ENCODE measurements around the gene ASRGL1.

The ASRGL1 gene

DNA sequence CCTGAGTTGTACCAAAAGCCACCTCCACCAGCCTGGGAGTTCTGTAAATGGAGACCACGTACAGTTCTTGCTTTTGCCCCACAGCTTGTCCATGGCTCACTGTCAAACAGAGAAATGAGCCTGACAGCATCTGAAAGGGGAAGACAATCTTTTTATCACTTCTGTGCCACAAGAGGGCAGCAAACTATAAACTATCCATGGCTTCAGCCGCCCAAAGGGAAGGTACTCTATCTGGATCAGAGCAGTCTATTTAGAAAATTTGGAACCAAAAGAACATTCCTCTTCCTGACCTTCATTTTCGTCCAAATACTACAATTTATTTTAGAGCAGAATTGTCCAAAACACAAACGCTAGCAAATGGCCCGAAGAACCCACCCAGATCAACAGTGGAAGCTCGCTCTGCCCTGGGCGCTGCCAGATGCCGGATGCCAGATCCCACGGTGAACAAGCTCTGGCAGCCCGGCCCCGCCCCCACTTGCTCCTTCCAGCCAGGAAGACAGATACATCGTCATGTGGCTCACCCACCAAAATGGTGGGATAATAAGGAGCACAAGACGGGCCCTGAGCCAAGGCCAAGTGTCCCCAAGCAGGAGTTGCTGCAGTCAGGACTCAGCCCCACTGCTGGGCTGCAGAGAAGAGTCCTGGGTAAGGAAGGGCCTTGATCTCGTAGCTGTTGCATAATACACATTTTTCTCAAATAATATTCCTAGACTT is 57.7 kb downstream of the ASRGL1 start:
- DNase-seq, result peak; percentile 58

DNA sequence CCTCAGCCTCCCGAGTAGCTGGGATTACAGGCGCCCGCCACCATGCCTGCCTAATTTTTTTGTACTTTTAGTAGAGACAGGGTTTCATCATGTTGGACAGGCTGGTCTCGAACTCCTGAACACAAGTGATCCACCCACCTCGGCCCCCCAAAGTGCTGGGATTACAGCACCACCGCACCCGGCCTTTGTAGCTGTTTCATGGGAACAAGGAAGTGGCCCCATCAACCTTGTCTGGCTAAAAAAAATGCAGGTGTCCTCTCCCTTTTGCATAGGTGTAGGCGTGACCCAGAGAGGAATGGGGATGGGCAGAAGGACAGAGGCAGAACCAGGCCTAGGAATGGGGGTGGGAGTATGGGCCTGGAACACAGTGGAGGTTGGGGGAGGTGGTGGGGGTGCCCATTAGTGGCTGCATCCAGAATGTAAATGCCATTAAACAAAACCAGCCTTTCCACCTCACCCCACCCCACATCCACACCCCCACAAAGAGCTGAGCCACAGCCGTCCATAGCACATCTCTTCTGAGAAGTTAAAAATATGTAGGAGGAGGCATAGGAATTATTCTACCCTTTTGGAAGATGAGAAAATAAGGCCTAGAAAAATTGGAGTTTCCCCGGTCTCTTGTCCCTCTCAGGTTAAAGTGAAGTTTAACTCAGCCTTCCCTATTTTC is 58.8 kb downstream of the ASRGL1 start:
- DNase-seq, result no peak

GRCh38 chr11:62398011-62398994 is 61.1 kb downstream of the ASRGL1 start:
- DNase-seq, result no peak

DNA sequence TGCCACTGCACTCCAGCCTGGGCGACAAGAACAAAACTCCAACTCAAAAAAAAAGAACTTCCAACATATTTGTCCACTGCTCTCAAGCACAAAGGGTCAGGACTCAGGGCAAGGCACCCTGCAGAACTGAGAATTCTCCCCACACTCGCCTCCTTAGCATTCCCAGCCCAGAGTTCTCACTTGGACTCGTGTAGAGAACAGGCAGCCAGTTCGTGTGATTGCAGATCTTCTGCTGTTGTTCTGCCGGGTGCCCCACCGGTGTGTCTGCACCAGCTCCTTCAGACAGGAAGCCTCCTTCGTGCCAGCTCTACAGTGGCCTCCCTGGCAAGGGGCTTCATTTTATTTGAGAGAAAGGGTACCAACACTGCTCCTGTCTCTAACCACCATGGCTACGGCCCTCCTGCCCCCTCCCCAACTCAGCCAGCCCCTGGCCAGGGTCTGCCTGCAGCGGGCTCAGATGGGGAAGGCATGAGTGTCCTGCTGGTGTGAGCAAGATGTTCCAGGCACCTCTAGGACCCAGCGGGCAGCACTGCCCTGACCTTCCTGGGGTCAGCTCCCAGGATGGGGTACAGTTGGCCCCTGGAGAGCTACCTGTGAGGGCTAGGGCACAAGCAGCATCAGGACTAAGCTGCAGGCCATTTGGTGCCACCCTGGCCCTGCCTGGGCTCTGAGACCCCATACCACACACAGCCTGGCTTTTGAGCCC is 62.1 kb downstream of the ASRGL1 start:
- DNase-seq, result no peak

DNA sequence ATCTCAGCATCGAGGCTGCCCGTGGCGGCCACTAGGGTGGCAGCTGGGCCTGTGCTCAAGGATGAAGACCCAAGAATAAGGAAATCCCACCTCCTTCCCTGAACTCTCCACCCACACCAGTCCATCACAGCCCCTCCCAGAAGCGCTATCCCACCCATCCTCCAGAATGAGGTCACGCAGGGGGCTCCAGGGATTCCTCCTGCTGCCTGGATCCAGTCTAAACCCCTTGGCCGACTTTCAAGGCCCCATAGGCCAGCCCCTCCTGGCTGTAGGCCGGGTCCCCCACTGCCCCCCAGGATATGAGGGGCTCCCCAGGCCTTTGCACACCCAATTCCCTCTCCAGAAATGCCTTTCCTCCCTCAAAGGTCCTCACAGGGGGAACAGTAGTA is 62.6 kb downstream of the ASRGL1 start:
- DNase-seq, result no peak

- no peak for DNase-seq
Observed at GRCh38 chr11:62400281-62400680, 63.0 kb downstream of the ASRGL1 start.

GRCh38 chr11:62400760-62401159 is 63.5 kb downstream of the ASRGL1 start:
- peak; percentile 9 for DNase-seq

GRCh38 chr11:62401356-62401755 is 64.1 kb downstream of the ASRGL1 start:
- DNase-seq, result no peak

DNA sequence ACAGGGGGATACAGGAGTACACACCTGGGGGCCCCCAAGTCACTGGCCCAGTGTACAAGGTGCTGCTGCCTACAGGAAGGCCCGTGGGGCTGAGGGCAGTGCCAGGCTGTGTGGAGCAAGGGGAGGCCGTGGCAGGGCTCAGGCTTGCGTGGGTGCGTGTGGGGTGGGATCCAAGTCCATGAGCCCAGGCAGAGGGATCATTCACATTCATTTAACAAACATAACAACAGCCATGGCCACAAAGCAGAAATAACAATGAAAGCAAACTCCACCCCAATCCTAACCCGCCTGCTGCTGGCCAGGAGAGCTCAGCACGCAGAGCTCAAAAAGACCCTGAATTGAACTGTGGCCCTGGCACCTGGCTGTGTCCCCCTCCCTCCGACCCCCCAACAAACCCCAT is 64.6 kb downstream of the ASRGL1 start:
- DNase-seq, result no peak

- no peak for DNase-seq
Observed at GRCh38 chr11:62402226-62402959, 65.1 kb downstream of the ASRGL1 start.

- no peak for DNase-seq
Observed at GRCh38 chr11:62402960-62403730, 65.9 kb downstream of the ASRGL1 start.

DNA sequence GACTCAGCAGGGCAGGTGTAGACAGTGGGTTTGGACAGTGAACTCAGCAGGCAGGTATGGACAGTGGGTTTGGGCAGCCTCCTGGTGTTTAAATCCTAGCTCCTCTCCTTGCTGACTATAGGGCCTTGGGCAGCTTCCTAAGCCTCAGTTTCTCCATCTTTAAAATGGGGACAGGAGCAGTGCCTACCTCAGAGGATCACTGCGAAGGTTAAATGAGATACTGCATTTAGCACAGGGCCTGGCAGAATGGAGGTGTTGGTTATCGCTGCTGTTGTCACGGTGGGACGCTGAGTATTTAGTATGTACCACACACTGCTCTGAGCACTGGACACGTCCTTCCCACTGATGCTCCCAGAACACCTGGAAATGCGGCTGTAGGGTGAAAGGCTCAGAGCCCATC is 67.2 kb downstream of the ASRGL1 start:
- DNase-seq, result no peak

- DNase-seq, result no peak
Observed at GRCh38 chr11:62404901-62405300, 67.7 kb downstream of the ASRGL1 start.

GRCh38 chr11:62406034-62406433 is 68.8 kb downstream of the ASRGL1 start:
- no peak for DNase-seq

- no peak for DNase-seq
Observed at GRCh38 chr11:62409831-62410230, 72.6 kb downstream of the ASRGL1 start.

- no peak for DNase-seq
Observed at GRCh38 chr11:62410972-62411371, 73.7 kb downstream of the ASRGL1 start.

GRCh38 chr11:62411524-62411923 is 74.3 kb downstream of the ASRGL1 start:
- no peak for DNase-seq

DNA sequence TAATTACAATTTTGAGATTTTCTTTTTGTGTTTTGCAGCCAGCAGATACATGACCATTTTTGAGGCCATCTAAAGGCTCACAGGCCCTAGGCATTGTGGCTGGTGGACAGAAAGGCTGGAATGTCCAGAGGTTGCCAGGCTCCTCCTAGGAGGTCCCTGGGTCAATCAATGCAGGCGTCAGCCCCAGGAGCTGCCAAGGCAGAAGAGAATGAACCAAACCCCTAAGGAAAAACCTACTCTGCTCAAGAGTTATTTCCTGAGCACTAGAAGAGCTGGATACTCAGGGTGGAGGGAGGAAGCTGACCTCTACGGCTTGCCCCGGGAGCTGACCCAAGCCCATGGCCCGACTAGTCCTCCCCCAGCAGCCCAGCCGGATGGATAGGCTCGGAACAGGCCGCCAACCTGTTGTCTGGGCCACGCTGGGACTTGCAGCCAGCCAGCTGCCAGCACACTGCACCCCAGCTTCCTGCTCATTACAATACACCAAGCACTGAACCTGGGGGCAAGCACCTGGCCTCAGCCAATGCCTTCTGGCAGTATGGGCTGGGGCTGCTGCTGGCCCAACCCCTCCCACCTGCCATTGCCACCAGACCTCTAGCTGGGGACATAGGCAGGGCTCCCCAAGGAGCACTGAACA is 75.9 kb downstream of the ASRGL1 start:
- DNase-seq, result no peak

DNA sequence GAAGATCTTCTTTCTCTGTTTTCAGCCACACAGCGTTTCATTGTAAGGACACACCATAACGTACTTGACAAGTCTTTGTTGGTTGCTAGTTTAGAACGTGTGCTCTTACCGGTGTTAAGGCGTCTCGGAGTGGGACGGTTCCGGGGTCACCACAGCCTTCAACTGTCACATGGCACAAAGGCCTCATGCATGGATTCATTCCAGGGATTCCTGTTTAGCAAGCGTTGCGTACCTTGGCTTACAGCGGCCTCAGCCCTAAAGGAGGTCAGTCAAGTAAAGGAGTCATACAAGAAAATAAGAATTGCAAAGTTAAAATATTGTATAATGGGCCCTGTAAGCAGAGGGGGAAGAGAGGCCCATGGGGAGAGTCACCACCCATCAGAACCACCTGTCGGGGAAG is 79.3 kb downstream of the ASRGL1 start:
- DNase-seq, result no peak

- DNase-seq, result no peak
Observed at GRCh38 chr11:62418136-62418535, 80.9 kb downstream of the ASRGL1 start.

GRCh38 chr11:62418733-62419132 is 81.5 kb downstream of the ASRGL1 start, which contains the start of gene SCGB1A1:
TSS of gene SCGB1A1 (plus strand) at chr11:62419033. CDS start at chr11:62419096, 63 bp downstream.
- DNase-seq, result no peak

Data from DMS 273 treated with DMSO at 0.1 percent for 48 hours (cell line).